GM23338 (cell line): ENCODE measurements around the gene ITPRIP.

Source experiments
- CREB1 ChIP-seq: fragments of 250-450 bp; sonication (Bioruptor Pico); IDR thresholded peaks from 2 replicates; pipeline ENCODE4 v1.5.0; 2020; ENCODE audit warnings: low read depth, mild to moderate bottlenecking, moderate library complexity
- EZH2 ChIP-seq: fragments of 200-600 bp; sonication (generic); IDR thresholded peaks from one replicate; pipeline ENCODE4 v1.8.0; 2017; ENCODE audit warnings: antibody characterized with exemption, mild to moderate bottlenecking, low read depth; ENCODE audit not compliant: unreplicated experiment
- EZH2phosphoT487 ChIP-seq: fragments of 200-600 bp; sonication (generic); IDR thresholded peaks from one replicate; pipeline ENCODE4 v1.8.1; 2018; ENCODE audit warnings: antibody characterized with exemption; ENCODE audit not compliant: unreplicated experiment
- JUNB ChIP-seq: IDR thresholded peaks from one replicate; pipeline ENCODE4 v1.6.1; 2016; ENCODE audit warnings: antibody characterized with exemption; ENCODE audit not compliant: unreplicated experiment
- POLR2AphosphoS5 ChIP-seq: IDR thresholded peaks from 2 replicates; pipeline ENCODE4 v1.6.1; 2016; ENCODE audit warnings: antibody characterized with exemption, low read depth
- ZNF331 ChIP-seq: fragments of 250-450 bp; sonication (Bioruptor Pico); IDR thresholded peaks from 2 replicates; pipeline ENCODE4 v1.5.0; 2020; ENCODE audit warnings: low read depth, mild to moderate bottlenecking, moderate library complexity
- TF ChIP-seq, protein P1 (sequence below), 2 experiments: fragments of 200-600 bp in 1 of 2; sonication (generic) in 1 of 2; conservative IDR thresholded peaks; 2 replicates each; pipeline versions ENCODE4 v1.5.1 to v1.6.1; 2016 to 2017; ENCODE audit warnings: antibody characterized with exemption in 2 of 2, low read depth in 2 of 2, mild to moderate bottlenecking in 2 of 2, moderate library complexity in 1 of 2
- TF ChIP-seq, protein P2 (sequence below): fragments of 250-450 bp; sonication (Bioruptor Pico); IDR thresholded peaks from 2 replicates; pipeline ENCODE4 v1.5.0; 2020; ENCODE audit warnings: mild to moderate bottlenecking, moderate library complexity
- TF ChIP-seq, protein P3 (sequence below): IDR thresholded peaks from 2 replicates; pipeline ENCODE4 v1.6.1; 2016; ENCODE audit warnings: antibody characterized with exemption

DNA sequence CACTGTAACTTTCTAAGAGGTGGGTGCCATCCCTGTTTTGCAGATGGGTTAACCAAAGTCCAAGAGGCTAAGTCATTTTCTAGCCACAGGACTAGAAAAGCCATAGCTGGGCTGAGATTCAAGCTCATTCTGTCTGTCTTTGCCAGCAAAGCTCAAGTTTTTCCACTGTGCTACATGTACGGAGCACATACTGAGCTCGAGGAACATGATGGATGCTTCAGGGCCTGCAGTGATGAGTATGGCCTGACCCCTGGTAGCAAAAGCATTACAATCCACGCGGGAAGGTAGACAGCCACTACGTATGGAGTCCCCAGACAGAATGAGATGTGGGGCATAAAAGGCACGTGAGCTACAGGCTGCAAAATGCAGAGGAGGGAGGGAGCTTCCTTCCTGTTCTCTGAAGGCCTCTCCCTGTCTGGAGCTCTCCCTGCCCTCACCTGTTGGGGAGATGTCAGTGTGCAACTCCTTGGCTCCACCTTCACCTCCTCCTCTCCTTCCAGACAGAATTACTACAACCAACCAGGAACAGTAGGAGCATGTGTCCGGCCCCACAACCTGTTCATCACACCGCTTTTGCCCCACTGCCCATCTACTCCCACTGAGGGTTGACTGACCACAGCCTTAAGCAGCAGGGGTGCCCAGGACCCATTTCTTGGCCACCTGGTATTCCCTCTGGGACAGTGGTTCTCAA, 16.4 kb downstream of the ITPRIP start:
- TF ChIP-seq, protein P1, sequence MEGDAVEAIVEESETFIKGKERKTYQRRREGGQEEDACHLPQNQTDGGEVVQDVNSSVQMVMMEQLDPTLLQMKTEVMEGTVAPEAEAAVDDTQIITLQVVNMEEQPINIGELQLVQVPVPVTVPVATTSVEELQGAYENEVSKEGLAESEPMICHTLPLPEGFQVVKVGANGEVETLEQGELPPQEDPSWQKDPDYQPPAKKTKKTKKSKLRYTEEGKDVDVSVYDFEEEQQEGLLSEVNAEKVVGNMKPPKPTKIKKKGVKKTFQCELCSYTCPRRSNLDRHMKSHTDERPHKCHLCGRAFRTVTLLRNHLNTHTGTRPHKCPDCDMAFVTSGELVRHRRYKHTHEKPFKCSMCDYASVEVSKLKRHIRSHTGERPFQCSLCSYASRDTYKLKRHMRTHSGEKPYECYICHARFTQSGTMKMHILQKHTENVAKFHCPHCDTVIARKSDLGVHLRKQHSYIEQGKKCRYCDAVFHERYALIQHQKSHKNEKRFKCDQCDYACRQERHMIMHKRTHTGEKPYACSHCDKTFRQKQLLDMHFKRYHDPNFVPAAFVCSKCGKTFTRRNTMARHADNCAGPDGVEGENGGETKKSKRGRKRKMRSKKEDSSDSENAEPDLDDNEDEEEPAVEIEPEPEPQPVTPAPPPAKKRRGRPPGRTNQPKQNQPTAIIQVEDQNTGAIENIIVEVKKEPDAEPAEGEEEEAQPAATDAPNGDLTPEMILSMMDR (conservative IDR thresholded peaks at IDR 0.05; ENCODE audit: low read depth in 2 of 2), result no peak
- no peak for TF ChIP-seq CREB1 (CRISPR knock-in tag)
- TF ChIP-seq EZH2, result no peak
- no peak for TF ChIP-seq POLR2AphosphoS5
- no peak for TF ChIP-seq EZH2phosphoT487
- TF ChIP-seq ZNF331 (CRISPR knock-in tag), result no peak
- TF ChIP-seq, protein P2, sequence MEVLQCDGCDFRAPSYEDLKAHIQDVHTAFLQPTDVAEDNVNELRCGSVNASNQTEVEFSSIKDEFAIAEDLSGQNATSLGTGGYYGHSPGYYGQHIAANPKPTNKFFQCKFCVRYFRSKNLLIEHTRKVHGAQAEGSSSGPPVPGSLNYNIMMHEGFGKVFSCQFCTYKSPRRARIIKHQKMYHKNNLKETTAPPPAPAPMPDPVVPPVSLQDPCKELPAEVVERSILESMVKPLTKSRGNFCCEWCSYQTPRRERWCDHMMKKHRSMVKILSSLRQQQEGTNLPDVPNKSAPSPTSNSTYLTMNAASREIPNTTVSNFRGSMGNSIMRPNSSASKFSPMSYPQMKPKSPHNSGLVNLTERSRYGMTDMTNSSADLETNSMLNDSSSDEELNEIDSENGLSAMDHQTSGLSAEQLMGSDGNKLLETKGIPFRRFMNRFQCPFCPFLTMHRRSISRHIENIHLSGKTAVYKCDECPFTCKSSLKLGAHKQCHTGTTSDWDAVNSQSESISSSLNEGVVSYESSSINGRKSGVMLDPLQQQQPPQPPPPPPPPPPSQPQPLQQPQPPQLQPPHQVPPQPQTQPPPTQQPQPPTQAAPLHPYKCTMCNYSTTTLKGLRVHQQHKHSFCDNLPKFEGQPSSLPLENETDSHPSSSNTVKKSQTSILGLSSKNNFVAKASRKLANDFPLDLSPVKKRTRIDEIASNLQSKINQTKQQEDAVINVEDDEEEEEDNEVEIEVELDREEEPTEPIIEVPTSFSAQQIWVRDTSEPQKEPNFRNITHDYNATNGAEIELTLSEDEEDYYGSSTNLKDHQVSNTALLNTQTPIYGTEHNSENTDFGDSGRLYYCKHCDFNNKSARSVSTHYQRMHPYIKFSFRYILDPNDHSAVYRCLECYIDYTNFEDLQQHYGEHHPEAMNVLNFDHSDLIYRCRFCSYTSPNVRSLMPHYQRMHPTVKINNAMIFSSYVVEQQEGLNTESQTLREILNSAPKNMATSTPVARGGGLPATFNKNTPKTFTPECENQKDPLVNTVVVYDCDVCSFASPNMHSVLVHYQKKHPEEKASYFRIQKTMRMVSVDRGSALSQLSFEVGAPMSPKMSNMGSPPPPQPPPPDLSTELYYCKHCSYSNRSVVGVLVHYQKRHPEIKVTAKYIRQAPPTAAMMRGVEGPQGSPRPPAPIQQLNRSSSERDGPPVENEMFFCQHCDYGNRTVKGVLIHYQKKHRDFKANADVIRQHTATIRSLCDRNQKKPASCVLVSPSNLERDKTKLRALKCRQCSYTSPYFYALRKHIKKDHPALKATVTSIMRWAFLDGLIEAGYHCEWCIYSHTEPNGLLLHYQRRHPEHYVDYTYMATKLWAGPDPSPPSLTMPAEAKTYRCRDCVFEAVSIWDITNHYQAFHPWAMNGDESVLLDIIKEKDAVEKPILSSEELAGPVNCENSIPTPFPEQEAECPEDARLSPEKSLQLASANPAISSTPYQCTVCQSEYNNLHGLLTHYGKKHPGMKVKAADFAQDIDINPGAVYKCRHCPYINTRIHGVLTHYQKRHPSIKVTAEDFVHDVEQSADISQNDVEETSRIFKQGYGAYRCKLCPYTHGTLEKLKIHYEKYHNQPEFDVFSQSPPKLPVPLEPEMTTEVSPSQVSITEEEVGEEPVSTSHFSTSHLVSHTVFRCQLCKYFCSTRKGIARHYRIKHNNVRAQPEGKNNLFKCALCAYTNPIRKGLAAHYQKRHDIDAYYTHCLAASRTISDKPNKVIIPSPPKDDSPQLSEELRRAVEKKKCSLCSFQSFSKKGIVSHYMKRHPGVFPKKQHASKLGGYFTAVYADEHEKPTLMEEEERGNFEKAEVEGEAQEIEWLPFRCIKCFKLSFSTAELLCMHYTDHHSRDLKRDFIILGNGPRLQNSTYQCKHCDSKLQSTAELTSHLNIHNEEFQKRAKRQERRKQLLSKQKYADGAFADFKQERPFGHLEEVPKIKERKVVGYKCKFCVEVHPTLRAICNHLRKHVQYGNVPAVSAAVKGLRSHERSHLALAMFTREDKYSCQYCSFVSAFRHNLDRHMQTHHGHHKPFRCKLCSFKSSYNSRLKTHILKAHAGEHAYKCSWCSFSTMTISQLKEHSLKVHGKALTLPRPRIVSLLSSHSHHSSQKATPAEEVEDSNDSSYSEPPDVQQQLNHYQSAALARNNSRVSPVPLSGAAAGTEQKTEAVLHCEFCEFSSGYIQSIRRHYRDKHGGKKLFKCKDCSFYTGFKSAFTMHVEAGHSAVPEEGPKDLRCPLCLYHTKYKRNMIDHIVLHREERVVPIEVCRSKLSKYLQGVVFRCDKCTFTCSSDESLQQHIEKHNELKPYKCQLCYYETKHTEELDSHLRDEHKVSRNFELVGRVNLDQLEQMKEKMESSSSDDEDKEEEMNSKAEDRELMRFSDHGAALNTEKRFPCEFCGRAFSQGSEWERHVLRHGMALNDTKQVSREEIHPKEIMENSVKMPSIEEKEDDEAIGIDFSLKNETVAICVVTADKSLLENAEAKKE (CRISPR knock-in tag), result no peak
- TF ChIP-seq, protein P3, sequence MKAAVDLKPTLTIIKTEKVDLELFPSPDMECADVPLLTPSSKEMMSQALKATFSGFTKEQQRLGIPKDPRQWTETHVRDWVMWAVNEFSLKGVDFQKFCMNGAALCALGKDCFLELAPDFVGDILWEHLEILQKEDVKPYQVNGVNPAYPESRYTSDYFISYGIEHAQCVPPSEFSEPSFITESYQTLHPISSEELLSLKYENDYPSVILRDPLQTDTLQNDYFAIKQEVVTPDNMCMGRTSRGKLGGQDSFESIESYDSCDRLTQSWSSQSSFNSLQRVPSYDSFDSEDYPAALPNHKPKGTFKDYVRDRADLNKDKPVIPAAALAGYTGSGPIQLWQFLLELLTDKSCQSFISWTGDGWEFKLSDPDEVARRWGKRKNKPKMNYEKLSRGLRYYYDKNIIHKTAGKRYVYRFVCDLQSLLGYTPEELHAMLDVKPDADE, result no peak
- TF ChIP-seq JUNB, result no peak
